Measurements from ENCODE around the gene ADAMTSL2.
"Not testable (repeated sequence)": the region's sequence is repeated elsewhere in the genome, so short reads cannot be mapped to it uniquely, and the experiment has no call there.

Gene ADAMTSL2

DNA sequence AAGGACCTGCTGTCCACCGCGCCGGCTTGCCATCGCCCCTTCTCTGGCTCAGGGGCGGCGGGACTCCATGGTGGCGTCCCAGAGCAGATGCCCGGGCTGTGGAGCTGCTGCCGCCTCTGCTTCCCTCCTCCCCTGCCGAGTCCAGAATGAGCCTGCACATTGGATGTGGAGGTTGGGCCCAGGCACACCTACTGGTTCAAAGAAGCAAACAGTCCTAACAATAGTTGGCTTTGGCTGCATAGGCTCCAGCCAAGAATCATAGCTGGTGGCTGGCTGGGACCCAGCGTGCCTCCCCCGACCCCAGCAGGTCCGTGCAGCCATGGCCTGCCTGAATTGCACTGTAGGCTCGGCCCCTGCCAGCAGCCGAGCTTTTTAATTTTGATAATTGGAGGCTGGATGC is 25.8 kb downstream of the ADAMTSL2 start:
- no peak overlapping the region for H3K4me3 ChIP-seq (ENCODE audit: low read depth, low read length)
- no peak for DNase-seq (ENCODE audit: low read depth)
- TF ChIP-seq, protein P1, sequence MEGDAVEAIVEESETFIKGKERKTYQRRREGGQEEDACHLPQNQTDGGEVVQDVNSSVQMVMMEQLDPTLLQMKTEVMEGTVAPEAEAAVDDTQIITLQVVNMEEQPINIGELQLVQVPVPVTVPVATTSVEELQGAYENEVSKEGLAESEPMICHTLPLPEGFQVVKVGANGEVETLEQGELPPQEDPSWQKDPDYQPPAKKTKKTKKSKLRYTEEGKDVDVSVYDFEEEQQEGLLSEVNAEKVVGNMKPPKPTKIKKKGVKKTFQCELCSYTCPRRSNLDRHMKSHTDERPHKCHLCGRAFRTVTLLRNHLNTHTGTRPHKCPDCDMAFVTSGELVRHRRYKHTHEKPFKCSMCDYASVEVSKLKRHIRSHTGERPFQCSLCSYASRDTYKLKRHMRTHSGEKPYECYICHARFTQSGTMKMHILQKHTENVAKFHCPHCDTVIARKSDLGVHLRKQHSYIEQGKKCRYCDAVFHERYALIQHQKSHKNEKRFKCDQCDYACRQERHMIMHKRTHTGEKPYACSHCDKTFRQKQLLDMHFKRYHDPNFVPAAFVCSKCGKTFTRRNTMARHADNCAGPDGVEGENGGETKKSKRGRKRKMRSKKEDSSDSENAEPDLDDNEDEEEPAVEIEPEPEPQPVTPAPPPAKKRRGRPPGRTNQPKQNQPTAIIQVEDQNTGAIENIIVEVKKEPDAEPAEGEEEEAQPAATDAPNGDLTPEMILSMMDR (conservative IDR thresholded peaks at IDR 0.05; ENCODE audit: low read depth, low read length), result no peak

DNA sequence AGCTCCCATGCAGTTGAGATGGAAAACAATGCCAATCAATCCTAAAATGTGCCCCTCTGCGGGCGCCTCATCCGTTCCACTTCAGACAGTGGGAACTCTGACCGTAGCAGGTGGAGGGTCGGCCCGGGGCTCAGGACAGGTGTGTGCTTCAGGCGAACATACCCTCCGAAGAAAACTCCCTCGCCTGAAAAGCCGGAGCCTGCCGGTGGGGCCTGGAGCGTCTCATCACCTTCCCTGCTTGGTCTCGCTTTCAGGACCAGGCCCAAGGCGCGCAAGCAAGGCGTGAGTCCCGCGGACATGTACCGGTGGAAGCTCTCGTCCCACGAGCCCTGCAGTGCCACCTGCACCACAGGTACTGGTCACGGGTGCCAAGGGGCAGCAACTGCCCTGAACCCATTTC is 26.4 kb downstream of the ADAMTSL2 start:
- no peak for DNase-seq (ENCODE audit: low read depth)
- no peak overlapping the region for H3K4me3 ChIP-seq (ENCODE audit: low read depth, low read length)
- TF ChIP-seq, protein P1 (conservative IDR thresholded peaks at IDR 0.05; ENCODE audit: low read depth, low read length), result no peak

DNA sequence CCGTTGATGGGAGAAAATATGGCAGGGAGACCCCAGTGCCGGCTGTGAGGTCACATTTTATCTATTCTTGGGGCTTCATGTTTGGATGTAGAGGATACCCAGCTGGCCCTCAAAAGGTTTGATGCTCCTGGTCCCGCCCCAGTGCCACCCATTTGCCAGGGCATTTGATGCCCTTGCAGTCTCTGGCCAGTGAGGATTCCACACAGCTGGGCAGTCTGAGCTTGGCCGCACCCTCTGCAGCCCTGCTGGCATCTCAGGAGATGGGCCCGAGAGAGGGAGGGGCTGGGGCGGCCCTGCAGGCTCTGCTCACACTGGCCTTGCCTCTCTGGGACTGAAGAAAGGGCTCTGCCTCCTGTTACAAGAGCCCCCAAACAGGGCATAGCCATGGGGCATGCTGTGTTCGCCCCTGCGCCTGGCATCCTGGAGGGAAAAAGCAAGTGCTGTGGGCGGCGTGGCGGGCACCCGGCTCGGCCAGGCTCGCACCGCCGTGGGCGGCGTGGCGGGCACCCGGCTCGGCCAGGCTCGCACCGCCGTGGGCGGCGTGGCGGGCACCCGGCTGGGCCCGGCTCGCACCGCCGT is 27.6 kb downstream of the ADAMTSL2 start:
- no peak overlapping the region for H3K4me3 ChIP-seq (ENCODE audit: low read depth, low read length)
- TF ChIP-seq, protein P1 (conservative IDR thresholded peaks at IDR 0.05; ENCODE audit: low read depth, low read length), result no peak
- DNase-seq (ENCODE audit: low read depth), result no peak

DNA sequence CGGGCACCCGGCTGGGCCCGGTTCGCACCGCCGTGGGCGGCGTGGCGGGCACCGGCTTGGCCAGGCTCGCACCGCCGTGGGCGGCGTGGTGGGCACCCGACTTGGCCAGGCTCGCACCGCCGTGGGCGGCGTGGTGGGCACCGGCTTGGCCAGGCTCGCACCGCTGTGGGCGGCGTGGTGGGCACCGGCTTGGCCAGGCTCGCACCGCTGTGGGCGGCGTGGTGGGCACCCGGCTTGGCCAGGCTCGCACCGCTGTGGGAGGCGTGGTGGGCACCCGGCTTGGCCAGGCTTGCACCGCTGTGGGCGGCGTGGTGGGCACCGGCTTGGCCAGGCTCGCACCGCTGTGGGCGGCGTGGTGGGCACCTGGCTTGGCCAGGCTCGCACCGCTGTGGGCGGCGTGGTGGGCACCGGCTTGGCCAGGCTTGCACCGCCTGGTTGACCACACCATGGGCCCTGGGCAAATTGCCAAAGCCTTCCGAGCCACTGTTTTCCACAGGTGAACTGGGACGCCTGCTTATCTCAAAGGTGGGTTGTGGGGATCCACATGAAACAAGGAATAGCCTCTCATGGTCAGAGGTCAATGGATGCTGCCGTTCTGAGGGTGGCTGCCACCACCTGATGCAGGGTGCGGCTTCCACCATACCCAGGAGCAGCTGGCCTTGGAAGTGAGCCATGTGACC is 28.2 kb downstream of the ADAMTSL2 start:
- H3K4me3 ChIP-seq (ENCODE audit: low read depth, low read length), result no peak overlapping the region
- TF ChIP-seq, protein P1 (conservative IDR thresholded peaks at IDR 0.05; ENCODE audit: low read depth, low read length), result no peak
- DNase-seq (ENCODE audit: low read depth), result no peak

DNA sequence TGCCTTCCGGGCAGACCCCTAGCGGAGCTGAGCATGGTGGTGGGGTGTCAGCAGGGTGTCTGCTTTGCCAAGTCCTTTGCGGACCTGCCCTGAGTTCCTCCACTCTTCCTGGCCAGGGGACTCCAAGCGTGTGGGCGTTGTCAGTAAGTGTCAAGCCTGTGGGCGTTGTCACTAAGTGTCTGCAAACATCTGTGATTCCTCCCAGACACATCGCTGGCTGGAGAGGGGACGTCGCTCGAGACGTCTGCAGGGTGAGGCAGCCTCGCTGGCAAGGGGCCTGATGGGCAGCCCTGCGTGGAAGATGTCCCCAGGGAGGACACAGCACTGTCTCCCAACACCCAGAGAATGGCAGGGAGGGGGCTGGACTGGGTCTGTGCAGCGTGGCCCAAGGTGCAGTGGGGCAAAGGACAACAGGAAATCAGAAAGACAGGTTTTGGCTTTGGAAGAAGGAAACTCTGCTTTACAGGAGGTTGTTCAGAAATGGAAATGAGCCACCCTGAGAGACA is 28.8 kb downstream of the ADAMTSL2 start:
- TF ChIP-seq, protein P1 (conservative IDR thresholded peaks at IDR 0.05; ENCODE audit: low read depth, low read length), result no peak

DNA sequence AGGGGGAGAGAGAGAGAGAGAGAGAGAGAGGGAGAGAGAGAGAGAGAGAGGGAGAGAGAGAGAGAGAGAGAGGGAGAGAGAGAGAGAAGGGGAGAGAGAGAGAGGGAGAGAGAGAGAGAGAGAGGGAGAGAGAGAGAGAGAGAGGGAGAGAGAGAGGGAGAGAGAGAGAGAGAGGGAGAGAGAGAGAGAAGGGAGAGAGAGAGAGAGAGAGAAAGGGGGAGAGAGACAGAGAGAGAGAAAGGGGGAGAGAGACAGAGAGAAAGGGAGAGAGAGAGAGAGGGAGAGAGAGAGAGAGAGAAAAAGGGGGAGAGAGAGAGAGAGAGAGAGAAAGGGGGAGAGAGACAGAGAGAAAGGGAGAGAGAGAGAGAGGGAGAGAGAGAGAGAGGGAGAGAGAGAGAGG is 29.3 kb downstream of the ADAMTSL2 start:
- H3K4me3 ChIP-seq (ENCODE audit: low read depth, low read length), result not testable (repeated sequence)

More for the DNA sequence above, 28.8 kb downstream of the ADAMTSL2 start:
- no peak overlapping the region for H3K4me3 ChIP-seq (ENCODE audit: low read depth, low read length)
- no peak for DNase-seq (ENCODE audit: low read depth)

DNA sequence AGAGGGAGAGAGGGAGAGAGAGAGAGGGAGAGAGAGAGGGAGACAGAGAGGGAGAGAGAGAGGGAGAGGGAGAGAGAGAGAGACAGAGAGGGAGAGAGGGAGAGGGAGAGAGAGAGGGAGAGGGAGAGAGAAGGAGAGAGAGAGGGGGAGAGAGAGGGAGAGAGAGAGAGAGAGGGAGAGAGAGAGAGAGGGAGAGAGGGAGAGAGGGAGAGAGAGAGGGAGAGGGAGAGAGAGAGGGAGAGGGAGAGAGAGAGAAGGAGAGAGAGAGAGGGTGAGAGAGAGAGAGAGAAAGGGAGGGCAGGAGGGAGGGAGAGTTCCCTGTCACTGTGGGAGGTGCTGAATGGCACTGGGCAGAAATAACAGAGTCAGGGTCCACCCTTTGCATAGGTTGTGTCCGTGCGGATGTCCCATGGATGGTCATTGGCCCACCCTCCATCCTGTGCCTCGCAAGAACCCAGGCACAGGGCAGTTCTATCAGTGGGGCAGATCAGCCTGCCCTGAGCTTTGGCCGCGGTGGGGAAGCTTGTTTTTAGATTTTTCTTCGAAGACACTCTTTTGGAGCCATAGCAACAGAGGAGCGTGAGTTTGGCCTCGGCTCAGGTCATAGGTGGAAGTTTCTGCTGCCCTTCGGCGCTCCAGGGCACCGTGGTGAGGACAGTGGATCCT is 30.1 kb downstream of the ADAMTSL2 start:
- DNase-seq (ENCODE audit: low read depth), result no peak
- TF ChIP-seq, protein P1 (conservative IDR thresholded peaks at IDR 0.05; ENCODE audit: low read depth, low read length), result no peak
- no peak overlapping the region for H3K4me3 ChIP-seq (ENCODE audit: low read depth, low read length)

More for the DNA sequence above, 29.3 kb downstream of the ADAMTSL2 start:
- DNase-seq (ENCODE audit: low read depth), result not testable (repeated sequence)

Measured in choroid plexus epithelial cell (primary cell).